Measurements from ENCODE around the gene ZFP92.
"Not testable (repeated sequence)": the region's sequence is repeated elsewhere in the genome, so short reads cannot be mapped to it uniquely, and the experiment has no call there.

Gene ZFP92

DNA sequence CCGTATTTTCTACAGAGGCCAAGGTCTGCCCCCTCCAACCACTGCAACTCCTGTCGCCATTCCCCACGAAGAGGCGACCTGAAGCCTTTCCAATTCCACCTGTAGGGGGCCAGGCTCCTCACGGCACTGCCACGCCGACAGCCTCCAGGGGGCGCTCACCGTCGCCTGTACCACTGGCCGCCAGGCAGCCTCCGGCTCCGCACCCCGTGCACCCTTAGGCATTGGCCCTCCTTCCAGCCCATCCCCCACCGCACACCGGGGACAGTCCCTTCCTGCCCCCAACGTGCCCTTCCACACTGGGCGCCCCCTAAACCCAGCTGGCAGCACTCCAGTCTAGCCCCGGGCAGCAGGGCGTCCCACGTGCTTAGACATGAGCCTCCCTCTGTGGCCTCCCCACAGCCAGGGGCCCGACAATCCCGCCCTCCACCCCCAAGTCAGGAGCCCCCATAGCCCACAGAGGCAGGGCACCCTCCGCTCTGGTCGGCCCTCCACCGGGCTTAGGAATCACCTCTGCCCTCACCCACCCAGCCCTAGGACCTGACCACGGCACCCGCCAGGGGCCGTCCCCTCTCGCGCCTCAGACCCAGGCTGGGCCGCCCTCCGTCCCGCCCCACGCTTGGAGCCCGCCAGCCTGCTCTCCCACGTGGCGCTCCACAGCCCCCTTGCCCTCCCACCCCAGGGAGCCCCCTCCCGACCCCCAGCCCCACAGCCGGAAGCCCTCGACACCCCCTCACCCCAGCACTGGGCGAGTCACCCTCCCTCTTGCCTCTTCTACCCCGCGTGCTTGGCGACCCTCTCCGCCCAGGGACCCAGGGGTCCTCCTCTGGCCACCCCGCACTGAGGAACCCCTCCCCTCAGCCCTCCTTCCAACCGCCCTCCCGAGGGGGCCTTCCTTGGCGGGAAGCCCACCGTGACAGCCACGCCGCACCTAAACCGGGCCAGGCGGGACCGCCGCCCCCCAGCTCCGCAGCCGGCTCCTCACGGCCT lies 10.8 kb upstream of the ZFP92 start:
- Histone ChIP-seq H3K4me1 (ENCODE audit: insufficient read depth, low read length) (no peaks in the 10 kb centered on the region), H3K36me3 (ENCODE audit: insufficient read depth, low read length) (no peaks in the 10 kb centered on the region), H3K4me2 (ENCODE audit: insufficient read depth, low read length) (no peak overlapping the region), H3K9ac (ENCODE audit: low read depth, low read length) (no peak overlapping the region), H3K27me3 (ENCODE audit: insufficient read depth, low read length, poor library complexity) (no peaks in the 10 kb centered on the region), H3K79me2 (ENCODE audit: insufficient read depth, low read length) (no peaks in the 10 kb centered on the region), H3K27ac (ENCODE audit: low read length) (no peak overlapping the region), H3K9me3 (ENCODE audit: insufficient read depth, low read length, severe bottlenecking) (no peaks in the 10 kb centered on the region), H3K4me3 (ENCODE audit: low read depth in 1 of 2, low read length in 2 of 2) (no peak overlapping the region), H2AFZ (ENCODE audit: low read depth, low read length) (no peak overlapping the region), H4K20me1 (ENCODE audit: insufficient read depth, low read length) (no peaks in the 10 kb centered on the region)
- DNase-seq (peak; percentile 25), ATAC-seq (ENCODE audit: insufficient read depth, low read depth) (peak; percentile 53; the same call in 1 of the 3 replicates)
- TF ChIP-seq EZH2 (IDR thresholded peaks at IDR 0.05; ENCODE audit: borderline replicate concordance, low read depth, low read length, severe bottlenecking): no peak
- TF ChIP-seq, protein P1, sequence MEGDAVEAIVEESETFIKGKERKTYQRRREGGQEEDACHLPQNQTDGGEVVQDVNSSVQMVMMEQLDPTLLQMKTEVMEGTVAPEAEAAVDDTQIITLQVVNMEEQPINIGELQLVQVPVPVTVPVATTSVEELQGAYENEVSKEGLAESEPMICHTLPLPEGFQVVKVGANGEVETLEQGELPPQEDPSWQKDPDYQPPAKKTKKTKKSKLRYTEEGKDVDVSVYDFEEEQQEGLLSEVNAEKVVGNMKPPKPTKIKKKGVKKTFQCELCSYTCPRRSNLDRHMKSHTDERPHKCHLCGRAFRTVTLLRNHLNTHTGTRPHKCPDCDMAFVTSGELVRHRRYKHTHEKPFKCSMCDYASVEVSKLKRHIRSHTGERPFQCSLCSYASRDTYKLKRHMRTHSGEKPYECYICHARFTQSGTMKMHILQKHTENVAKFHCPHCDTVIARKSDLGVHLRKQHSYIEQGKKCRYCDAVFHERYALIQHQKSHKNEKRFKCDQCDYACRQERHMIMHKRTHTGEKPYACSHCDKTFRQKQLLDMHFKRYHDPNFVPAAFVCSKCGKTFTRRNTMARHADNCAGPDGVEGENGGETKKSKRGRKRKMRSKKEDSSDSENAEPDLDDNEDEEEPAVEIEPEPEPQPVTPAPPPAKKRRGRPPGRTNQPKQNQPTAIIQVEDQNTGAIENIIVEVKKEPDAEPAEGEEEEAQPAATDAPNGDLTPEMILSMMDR (IDR thresholded peaks at IDR 0.05; ENCODE audit: borderline replicate concordance, extremely low read depth, low read length, poor library complexity, severe bottlenecking): peak; percentile 69

GRCh38 chrX:153401133-153401764 lies 10.0 kb upstream of the ZFP92 start, which contains the start of gene PNMA6E:
Gene PNMA6E, minus strand, starts transcription at chrX:153401350. Its CDS starts 2,501 bp downstream, at chrX:153398849.
- no peak within 1 kb of the TSS for H3K4me2 ChIP-seq (ENCODE audit: insufficient read depth, low read length)
- no peaks in the 10 kb centered on the region for H3K79me2 ChIP-seq (ENCODE audit: insufficient read depth, low read length)
- H3K27ac ChIP-seq (ENCODE audit: low read length): no peak within 1 kb of the TSS
- H3K9me3 ChIP-seq (ENCODE audit: insufficient read depth, low read length, severe bottlenecking): no peaks in the 10 kb centered on the region
- DNase-seq (no peak), ATAC-seq (ENCODE audit: insufficient read depth, low read depth) (no peak)
- H3K27me3 ChIP-seq (ENCODE audit: insufficient read depth, low read length, poor library complexity): no peaks in the 10 kb centered on the region
- no peaks in the 10 kb centered on the region for H4K20me1 ChIP-seq (ENCODE audit: insufficient read depth, low read length)
- TF ChIP-seq EZH2 (IDR thresholded peaks at IDR 0.05; ENCODE audit: borderline replicate concordance, low read depth, low read length, severe bottlenecking): no peak
- H3K4me3 ChIP-seq (ENCODE audit: low read depth in 1 of 2, low read length in 2 of 2): no peak within 1 kb of the TSS
- no peak within 1 kb of the TSS for H3K9ac ChIP-seq (ENCODE audit: low read depth, low read length)
- H3K36me3 ChIP-seq (ENCODE audit: insufficient read depth, low read length): no peaks in the 10 kb centered on the region
- H3K4me1 ChIP-seq (ENCODE audit: insufficient read depth, low read length): no peaks in the 10 kb centered on the region
- no peak within 1 kb of the TSS for H2AFZ ChIP-seq (ENCODE audit: low read depth, low read length)

DNA sequence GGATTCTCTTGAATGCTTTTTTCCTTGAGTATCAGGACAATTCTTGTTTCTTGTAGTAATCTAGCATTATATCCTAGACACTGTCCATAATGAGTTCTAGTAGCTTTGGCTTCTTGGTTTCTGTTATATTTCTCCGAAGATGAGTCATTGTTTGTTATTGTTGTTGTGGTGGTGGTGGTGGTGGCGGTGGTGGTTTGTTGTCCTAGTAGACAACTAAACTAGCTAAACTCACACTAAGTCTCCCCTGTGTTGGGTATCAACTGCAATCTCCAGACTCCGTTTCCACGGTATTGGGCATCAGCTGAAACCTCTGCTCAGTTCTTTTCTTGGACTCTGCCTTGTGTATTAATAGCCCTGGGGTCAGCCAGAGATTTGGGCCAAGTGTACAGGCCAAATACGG lies 6.9 kb upstream of the ZFP92 start:
- not testable (repeated sequence) for H2AFZ ChIP-seq (ENCODE audit: low read depth, low read length); H3K9ac ChIP-seq (ENCODE audit: low read depth, low read length); H3K4me2 ChIP-seq (ENCODE audit: insufficient read depth, low read length); H3K27me3 ChIP-seq (ENCODE audit: insufficient read depth, low read length, poor library complexity); H3K9me3 ChIP-seq (ENCODE audit: insufficient read depth, low read length, severe bottlenecking); H3K79me2 ChIP-seq (ENCODE audit: insufficient read depth, low read length); H3K4me3 ChIP-seq (ENCODE audit: low read depth in 1 of 2, low read length in 2 of 2); DNase-seq; H4K20me1 ChIP-seq (ENCODE audit: insufficient read depth, low read length); H3K36me3 ChIP-seq (ENCODE audit: insufficient read depth, low read length); ATAC-seq (ENCODE audit: insufficient read depth, low read depth); H3K4me1 ChIP-seq (ENCODE audit: insufficient read depth, low read length); H3K27ac ChIP-seq (ENCODE audit: low read length)

DNA sequence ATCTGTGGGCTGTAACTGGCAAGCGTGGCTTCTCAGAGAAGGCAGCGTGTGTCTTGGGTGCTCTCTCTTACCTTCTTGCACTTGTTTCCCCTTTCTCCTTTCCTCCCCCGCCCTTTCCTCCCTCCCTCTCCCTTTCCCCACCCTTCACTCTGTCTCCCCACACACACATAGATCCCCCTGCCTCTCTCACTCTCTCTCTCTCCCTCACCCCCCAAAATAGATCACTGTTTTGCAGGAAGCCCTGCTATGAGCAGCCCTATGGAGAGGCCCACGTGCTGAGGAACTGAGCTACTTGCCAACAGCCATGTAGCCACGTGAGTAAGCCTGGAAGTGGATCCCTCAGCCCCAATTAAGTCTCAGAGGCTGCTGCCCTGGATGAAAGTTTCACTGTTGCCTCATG lies 5.8 kb upstream of the ZFP92 start:
- H4K20me1 ChIP-seq (ENCODE audit: insufficient read depth, low read length): no peaks in the 10 kb centered on the region
- no peaks in the 10 kb centered on the region for H3K36me3 ChIP-seq (ENCODE audit: insufficient read depth, low read length)
- no peak overlapping the region for H3K9ac ChIP-seq (ENCODE audit: low read depth, low read length)
- no peak overlapping the region for H2AFZ ChIP-seq (ENCODE audit: low read depth, low read length)
- H3K4me2 ChIP-seq (ENCODE audit: insufficient read depth, low read length): no peak overlapping the region
- TF ChIP-seq, protein P1 (IDR thresholded peaks at IDR 0.05; ENCODE audit: borderline replicate concordance, extremely low read depth, low read length, poor library complexity, severe bottlenecking): no peak
- no peak for TF ChIP-seq EZH2 (IDR thresholded peaks at IDR 0.05; ENCODE audit: borderline replicate concordance, low read depth, low read length, severe bottlenecking)
- no peaks in the 10 kb centered on the region for H3K4me1 ChIP-seq (ENCODE audit: insufficient read depth, low read length)
- H3K4me3 ChIP-seq (ENCODE audit: low read depth in 1 of 2, low read length in 2 of 2): no peak overlapping the region
- DNase-seq (no peak), ATAC-seq (ENCODE audit: insufficient read depth, low read depth) (no peak)
- no peak overlapping the region for H3K27ac ChIP-seq (ENCODE audit: low read length)
- no peaks in the 10 kb centered on the region for H3K79me2 ChIP-seq (ENCODE audit: insufficient read depth, low read length)
- no peaks in the 10 kb centered on the region for H3K27me3 ChIP-seq (ENCODE audit: insufficient read depth, low read length, poor library complexity)
- H3K9me3 ChIP-seq (ENCODE audit: insufficient read depth, low read length, severe bottlenecking): no peaks in the 10 kb centered on the region
